CD4-positive, alpha-beta T cell treated with Interleukin-17A for 1 hour (primary cell): ENCODE measurements around the gene TFAP2C.
"Not testable (repeated sequence)": the region's sequence is repeated elsewhere in the genome, so short reads cannot be mapped to it uniquely, and the experiment has no call there.

ENCODE experiments used
- DNase-seq: peaks from one replicate; pipeline ENCODE4 v3.0.0-alpha.2; 2020

Gene TFAP2C

DNA sequence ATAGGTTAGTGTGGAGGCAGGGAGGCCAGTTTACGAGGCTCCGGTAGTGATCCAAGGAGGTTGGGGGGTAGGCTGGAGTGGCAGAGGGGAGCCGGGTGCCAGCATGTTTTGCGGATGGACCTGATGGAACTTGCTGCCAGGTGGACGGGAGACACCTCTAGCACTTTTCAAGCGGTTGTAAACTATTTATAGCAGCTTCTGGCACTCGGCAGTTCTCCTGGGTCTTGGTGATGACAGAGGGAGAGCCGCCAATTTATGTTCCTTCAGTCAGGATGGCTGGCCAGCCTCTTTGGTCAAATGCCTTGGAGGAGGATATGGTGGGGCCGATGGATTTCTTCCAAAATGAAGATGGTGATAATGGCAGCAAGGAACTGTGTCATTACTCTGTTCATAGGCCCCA is 28.8 kb downstream of the TFAP2C start:
- DNase-seq, result no peak

GRCh38 chr20:56658341-56658947 is 29.3 kb downstream of the TFAP2C start:
- DNase-seq, result not testable (repeated sequence)

- DNase-seq, result no peak
Measured at GRCh38 chr20:56663660-56664059, 34.6 kb downstream of the TFAP2C start.

DNA sequence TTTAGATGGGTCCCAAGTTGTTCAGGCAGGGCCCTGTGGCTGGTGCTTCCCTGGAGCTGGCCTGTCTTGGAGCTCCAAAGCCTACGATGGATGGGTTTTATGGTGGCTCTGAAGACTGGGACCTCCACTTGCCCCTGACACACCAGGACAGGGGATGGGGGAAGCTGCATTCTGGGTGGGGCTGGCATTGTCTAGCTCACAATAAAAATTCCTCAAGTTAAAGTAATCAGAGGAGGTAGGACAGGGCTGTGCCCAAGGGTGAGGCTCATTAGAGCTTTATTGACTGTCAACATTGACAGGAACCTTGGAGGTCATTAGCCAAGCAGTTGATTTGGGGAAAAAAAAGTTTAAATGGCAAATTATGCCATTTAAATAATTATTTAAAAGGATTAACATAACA is 35.7 kb downstream of the TFAP2C start:
- DNase-seq, result no peak

DNA sequence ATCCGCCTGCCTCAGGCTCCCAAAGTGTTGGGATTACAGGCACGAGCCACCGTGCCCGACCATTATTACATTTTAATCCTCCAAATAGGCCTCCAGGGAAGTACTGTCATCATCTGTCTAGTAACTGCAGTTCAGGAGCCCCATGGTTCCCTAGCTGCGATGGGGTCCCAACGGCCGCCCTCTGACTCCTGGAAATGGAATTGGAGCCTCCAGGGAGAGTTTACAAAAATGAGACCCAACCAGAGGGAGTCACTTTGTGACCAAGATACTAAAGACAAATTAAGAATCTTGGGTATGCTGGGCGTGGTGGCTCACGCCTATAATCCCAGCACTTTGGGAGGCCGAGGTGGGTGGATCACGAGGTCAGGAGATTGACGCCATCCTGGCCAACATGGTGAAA is 36.7 kb downstream of the TFAP2C start:
- no peak for DNase-seq

DNA sequence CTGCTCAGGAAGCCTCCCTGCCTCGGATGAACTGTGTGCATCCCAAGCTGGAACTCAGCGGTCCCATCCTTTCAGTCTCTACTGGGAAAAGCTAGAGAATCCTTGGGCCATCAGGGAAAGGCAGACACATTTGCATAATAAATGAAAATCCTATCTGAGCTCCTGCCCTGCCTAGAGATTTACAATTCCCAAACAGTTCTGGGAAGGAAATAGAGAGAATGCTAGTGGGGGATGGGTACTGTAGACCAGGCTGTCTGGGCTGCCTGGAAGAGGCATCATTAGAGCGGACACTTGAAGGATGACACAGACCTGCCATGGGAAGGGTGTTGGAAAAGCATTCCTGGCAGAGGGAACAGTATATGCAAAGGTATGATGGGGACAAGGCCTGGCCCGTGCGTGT is 44.3 kb downstream of the TFAP2C start:
- DNase-seq, result no peak

GRCh38 chr20:56676001-56676400 is 46.9 kb downstream of the TFAP2C start:
- DNase-seq, result no peak

- DNase-seq, result no peak
Measured at GRCh38 chr20:56676679-56677078, 47.6 kb downstream of the TFAP2C start.

- no peak for DNase-seq
Measured at GRCh38 chr20:56683077-56683865, 54.2 kb downstream of the TFAP2C start.

GRCh38 chr20:56685879-56686278 is 56.8 kb downstream of the TFAP2C start:
- no peak for DNase-seq

DNA sequence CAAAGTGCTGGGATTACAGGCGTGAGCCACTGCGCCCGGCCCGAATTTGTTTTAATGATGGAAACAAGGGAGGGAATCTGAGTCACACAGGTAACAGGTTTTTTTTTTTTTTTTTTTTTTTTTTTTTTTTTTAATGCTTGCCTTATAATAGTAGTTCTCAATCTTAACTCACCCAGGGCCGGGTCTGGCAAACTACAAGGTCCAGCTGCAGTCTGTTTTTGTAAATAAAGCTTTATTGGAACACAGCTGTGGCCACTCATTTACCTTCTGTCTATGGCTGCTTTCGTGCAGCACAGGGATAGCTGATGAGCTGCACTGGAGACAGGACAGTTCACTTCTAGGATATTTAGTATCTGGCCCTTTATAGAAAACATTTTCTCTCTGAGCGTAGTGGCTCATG is 58.0 kb downstream of the TFAP2C start:
- no peak for DNase-seq

- DNase-seq, result no peak
Measured at GRCh38 chr20:56688106-56688505, 59.0 kb downstream of the TFAP2C start.
